Transverse colon (tissue), 4 donors: ENCODE data around the gene TMEM132D. TPM values are rescaled to one million over a fixed set of nuclear protein-coding genes. Genes with fewer than 3 reads are reported as not detected.
"Not testable (repeated sequence)": the region's sequence is repeated elsewhere in the genome, so short reads cannot be mapped to it uniquely, and the experiment has no call there.

Source experiments
- DNase-seq: peaks from one replicate; pipeline ENCODE4 v3.0.0-alpha.2; 2019
- H3K27ac ChIP-seq, 4 donors: fragments of 200-600 bp; sonication (generic); 2 replicates each; pipeline ENCODE4 v1.5.1; 2016 to 2018; ENCODE audit warnings: inconsistent platforms in 4 of 4
- H3K27me3 ChIP-seq: fragments of 200-600 bp; sonication (generic); 2 replicates; pipeline ENCODE4 v1.5.1; 2017; ENCODE audit warnings: inconsistent platforms
- H3K36me3 ChIP-seq, 4 donors: fragments of 200-600 bp; sonication (generic); 2 replicates each; pipeline ENCODE4 v1.5.1; 2017 to 2019; ENCODE audit warnings: inconsistent platforms in 4 of 4
- H3K4me1 ChIP-seq, 4 donors: fragments of 200-600 bp; sonication (generic); 2 replicates each; pipeline ENCODE4 v1.5.1; 2017 to 2020; ENCODE audit warnings: inconsistent platforms in 4 of 4
- H3K4me3 ChIP-seq, 4 donors: fragments of 200-600 bp; sonication (generic); 1 replicate in 1 of 4; 2 replicates in 3 of 4; pipeline versions ENCODE4 v1.5.1 to v1.6.1; 2017 to 2019; ENCODE audit warnings: inconsistent platforms in 4 of 4
- H3K9me3 ChIP-seq, 2 donors: fragments of 200-600 bp; sonication (generic); 2 replicates each; pipeline ENCODE4 v1.5.1; 2017 to 2019; ENCODE audit warnings: inconsistent platforms in 2 of 2
- CTCF ChIP-seq, 5 experiments: fragments of 200-600 bp in 3 of 5; fragments of 450-650 bp in 2 of 5; sonication (generic) in 3 of 5; IDR thresholded peaks; 1 replicate in 2 of 5; 2 replicates in 3 of 5; pipeline ENCODE4 v1.5.1; 2016 to 2017; ENCODE audit warnings: antibody characterized with exemption in 5 of 5, inconsistent platforms in 3 of 5, mild to moderate bottlenecking in 2 of 5, moderate library complexity in 1 of 5
- EP300 ChIP-seq: sonication (generic); formaldehyde crosslinking; IDR thresholded peaks from one replicate; pipeline ENCODE4 v1.6.1; 2017; ENCODE audit warnings: antibody characterized with exemption, low read depth
- POLR2A ChIP-seq: fragments of 450-650 bp; IDR thresholded peaks from one replicate; pipeline ENCODE4 v1.6.1; 2016; ENCODE audit warnings: antibody characterized with exemption, mild to moderate bottlenecking, moderate library complexity
- POLR2AphosphoS5 ChIP-seq, 3 donors: sonication (generic); formaldehyde crosslinking; IDR thresholded peaks; one replicate each; pipeline ENCODE4 v1.6.1; 2016; ENCODE audit warnings: antibody characterized with exemption in 3 of 3
- WGBS, 2 donors: methylation state at CpG; one replicate each; pipeline ENCODE4 v1.1.5; 2018; ENCODE audit warnings: low coverage in 1 of 2; 5-methylcytosine and 5-hydroxymethylcytosine counted together
- in situ Hi-C, 4 donors: fragments of 200-750 bp; cut with MboI; loops; one replicate each; pipeline versions ENCODE4 v1.15.0 to v1.15.1; 2017; ENCODE audit warnings: low sequenced_read_pairs in 3 of 4, low pct_ligation_motif_present in 1 of 4, low pct_unique_long_range_greater_than_20kb in 1 of 4
- intact Hi-C: fragments of 100-400 bp; cut with DNase I; formaldehyde crosslinking; loops from one replicate; pipeline ENCODE4 v1.15.1; 2023; ENCODE audit warnings: low total_unique reads
- total RNA-seq, 4 donors: library from RNA; depleted of rRNA; stranded (reverse); fragments of >200 nt; gene quantifications; one replicate each; pipeline ENCODE4 v1.1.0, GENCODE V29; 2016

The TMEM132D gene
- total RNA-seq, 4 donors from 2014 or later = 0.48 to 0.55 TPM; not detected in 2

GRCh38 chr12:129540954-129541353, 362.9 kb downstream of the TMEM132D start:
- no peak for TF ChIP-seq EP300
- no peak for TF ChIP-seq POLR2AphosphoS5 (IDR thresholded peaks at IDR 0.05)
- no peak for TF ChIP-seq CTCF (IDR thresholded peaks at IDR 0.05)
- TF ChIP-seq POLR2A = no peak
- 41 to 67% methylated on average over 2 to 5 of the region's 5 CpGs for WGBS, 2 donors
- no peaks in the 10 kb centered on the region for H3K27me3 ChIP-seq

GRCh38 chr12:129540249-129540648, 363.6 kb downstream of the TMEM132D start:
- no peak for TF ChIP-seq POLR2A
- TF ChIP-seq POLR2AphosphoS5 (IDR thresholded peaks at IDR 0.05) = no peak
- no peak for TF ChIP-seq CTCF (IDR thresholded peaks at IDR 0.05)
- no peak for TF ChIP-seq EP300
- 24 to 35% methylated on average over 3 of the region's 3 CpGs for WGBS, 2 donors
- intact Hi-C loops = no loop called here

More at GRCh38 chr12:129540954-129541353, 362.9 kb downstream of the TMEM132D start:
- Histone ChIP-seq H3K36me3 (no peaks in the 10 kb centered on the region), H3K4me3 (no peak overlapping the region), H3K4me1 (peaks cover 0 to 5% (median 0%) of the 10 kb centered on the region in 4 donors), H3K9me3 (no peaks in the 10 kb centered on the region), H3K27ac (peak overlapping the region in 1 of 4 donors; percentile 19)
- intact Hi-C loops (no loop called here), in situ Hi-C loops (no loop called here)
- no peak for DNase-seq

GRCh38 chr12:129538724-129539335, 365.0 kb downstream of the TMEM132D start:
- 78 to 85% methylated on average over 15 of the region's 15 CpGs for WGBS, 2 donors
- H3K4me1 ChIP-seq, intact Hi-C loops, H3K36me3 ChIP-seq, H3K27ac ChIP-seq, H3K4me3 ChIP-seq, H3K27me3 ChIP-seq, H3K9me3 ChIP-seq, DNase-seq, in situ Hi-C loops: not testable (repeated sequence)

More at GRCh38 chr12:129540249-129540648, 363.6 kb downstream of the TMEM132D start:
- no peak overlapping the region for H3K4me3 ChIP-seq
- H3K27me3 ChIP-seq = no peaks in the 10 kb centered on the region
- peak overlapping the region in 1 of 4 donors; percentile 19 for H3K27ac ChIP-seq
- H3K36me3 ChIP-seq = no peaks in the 10 kb centered on the region
- peaks cover 0 to 5% (median 0%) of the 10 kb centered on the region in 4 donors for H3K4me1 ChIP-seq
- in situ Hi-C loops = no loop called here
- no peak for DNase-seq
- no peaks in the 10 kb centered on the region for H3K9me3 ChIP-seq

- H3K27me3 ChIP-seq = no peaks in the 10 kb centered on the region
- H3K4me3 ChIP-seq = no peak overlapping the region
- intact Hi-C loops = no loop called here
- TF ChIP-seq POLR2AphosphoS5 (IDR thresholded peaks at IDR 0.05) (no peak), EP300 (no peak), CTCF (IDR thresholded peaks at IDR 0.05) (no peak), POLR2A (no peak)
- 28 to 46% methylated on average over 3 of the region's 3 CpGs for WGBS, 2 donors
- H3K36me3 ChIP-seq = no peaks in the 10 kb centered on the region
- H3K27ac ChIP-seq = no peak overlapping the region
- no peak for DNase-seq
- no peaks in the 10 kb centered on the region for H3K9me3 ChIP-seq
- in situ Hi-C loops = no loop called here
- peaks cover 0 to 5% (median 0%) of the 10 kb centered on the region in 4 donors for H3K4me1 ChIP-seq
Observed at GRCh38 chr12:129538137-129538536, 365.7 kb downstream of the TMEM132D start.
